ENCODE results near the gene TCTA.

The TCTA gene

DNA sequence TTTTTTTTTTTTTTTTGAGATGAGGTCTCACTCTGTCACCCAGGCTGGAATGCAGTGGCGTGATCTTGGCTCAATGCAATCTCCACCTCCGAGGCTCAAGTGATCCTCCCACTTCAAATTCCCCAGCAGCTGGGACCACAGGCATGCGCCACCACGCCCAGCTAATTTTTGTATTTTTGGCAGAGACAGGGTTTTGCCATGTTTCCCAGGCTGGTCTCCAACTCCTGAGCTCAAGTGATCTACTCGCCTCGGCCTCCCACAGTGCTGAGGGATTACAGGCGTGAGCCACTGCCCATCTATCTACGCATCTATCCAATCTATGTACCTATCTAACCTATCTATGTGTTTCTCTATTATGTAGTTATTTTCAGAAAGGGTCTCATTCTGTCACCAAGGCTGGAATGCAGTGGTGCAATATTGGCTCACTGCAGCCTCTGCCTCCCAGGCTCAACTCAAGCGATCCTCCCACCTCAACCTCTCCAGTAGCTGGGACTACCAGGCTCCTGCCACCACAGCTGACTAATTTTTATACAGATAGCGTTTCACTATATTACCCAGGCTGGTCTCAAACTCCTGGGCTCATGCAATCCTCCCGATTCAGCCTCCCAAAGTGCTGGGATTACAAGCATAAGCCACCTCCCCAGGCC is 33.9 kb upstream of the TCTA start:
- peaks cover 14 to 26% of the 10 kb centered on the region in 2 experiments; a peak in 2 of 3 replicates for H3K36me3 ChIP-seq (ENCODE audit: control insufficient read depth in 2 of 2, insufficient read depth in 1 of 2, low read length in 2 of 2)
- ChIA-PET CTCF (no interaction called here), POLR2A (no interaction called here)
- TF ChIP-seq ZNF354C (tag by site-specific recombination; IDR thresholded peaks at IDR 0.05; ENCODE audit: borderline replicate concordance, low read depth): no peak
- TF ChIP-seq ZNF785 (tag by site-specific recombination; IDR thresholded peaks at IDR 0.05): no peak
- no peak for TF ChIP-seq ZNF221 (tag by site-specific recombination; IDR thresholded peaks at IDR 0.05; ENCODE audit: borderline replicate concordance)
- no peak for TF ChIP-seq ZNF791 (tag by site-specific recombination; IDR thresholded peaks at IDR 0.05)
- TF ChIP-seq, protein P1, sequence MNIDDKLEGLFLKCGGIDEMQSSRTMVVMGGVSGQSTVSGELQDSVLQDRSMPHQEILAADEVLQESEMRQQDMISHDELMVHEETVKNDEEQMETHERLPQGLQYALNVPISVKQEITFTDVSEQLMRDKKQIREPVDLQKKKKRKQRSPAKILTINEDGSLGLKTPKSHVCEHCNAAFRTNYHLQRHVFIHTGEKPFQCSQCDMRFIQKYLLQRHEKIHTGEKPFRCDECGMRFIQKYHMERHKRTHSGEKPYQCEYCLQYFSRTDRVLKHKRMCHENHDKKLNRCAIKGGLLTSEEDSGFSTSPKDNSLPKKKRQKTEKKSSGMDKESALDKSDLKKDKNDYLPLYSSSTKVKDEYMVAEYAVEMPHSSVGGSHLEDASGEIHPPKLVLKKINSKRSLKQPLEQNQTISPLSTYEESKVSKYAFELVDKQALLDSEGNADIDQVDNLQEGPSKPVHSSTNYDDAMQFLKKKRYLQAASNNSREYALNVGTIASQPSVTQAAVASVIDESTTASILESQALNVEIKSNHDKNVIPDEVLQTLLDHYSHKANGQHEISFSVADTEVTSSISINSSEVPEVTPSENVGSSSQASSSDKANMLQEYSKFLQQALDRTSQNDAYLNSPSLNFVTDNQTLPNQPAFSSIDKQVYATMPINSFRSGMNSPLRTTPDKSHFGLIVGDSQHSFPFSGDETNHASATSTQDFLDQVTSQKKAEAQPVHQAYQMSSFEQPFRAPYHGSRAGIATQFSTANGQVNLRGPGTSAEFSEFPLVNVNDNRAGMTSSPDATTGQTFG (tag by site-specific recombination; IDR thresholded peaks at IDR 0.05; ENCODE audit: borderline replicate concordance): no peak
- TF ChIP-seq, protein P2, sequence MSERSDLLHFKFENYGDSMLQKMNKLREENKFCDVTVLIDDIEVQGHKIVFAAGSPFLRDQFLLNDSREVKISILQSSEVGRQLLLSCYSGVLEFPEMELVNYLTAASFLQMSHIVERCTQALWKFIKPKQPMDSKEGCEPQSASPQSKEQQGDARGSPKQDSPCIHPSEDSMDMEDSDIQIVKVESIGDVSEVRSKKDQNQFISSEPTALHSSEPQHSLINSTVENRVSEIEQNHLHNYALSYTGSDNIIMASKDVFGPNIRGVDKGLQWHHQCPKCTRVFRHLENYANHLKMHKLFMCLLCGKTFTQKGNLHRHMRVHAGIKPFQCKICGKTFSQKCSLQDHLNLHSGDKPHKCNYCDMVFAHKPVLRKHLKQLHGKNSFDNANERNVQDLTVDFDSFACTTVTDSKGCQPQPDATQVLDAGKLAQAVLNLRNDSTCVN (tag by site-specific recombination; optimal IDR thresholded peaks at IDR 0.05): no peak
- TF ChIP-seq ZNF514 (tag by site-specific recombination; IDR thresholded peaks at IDR 0.05): no peak
- TF ChIP-seq, protein P3, sequence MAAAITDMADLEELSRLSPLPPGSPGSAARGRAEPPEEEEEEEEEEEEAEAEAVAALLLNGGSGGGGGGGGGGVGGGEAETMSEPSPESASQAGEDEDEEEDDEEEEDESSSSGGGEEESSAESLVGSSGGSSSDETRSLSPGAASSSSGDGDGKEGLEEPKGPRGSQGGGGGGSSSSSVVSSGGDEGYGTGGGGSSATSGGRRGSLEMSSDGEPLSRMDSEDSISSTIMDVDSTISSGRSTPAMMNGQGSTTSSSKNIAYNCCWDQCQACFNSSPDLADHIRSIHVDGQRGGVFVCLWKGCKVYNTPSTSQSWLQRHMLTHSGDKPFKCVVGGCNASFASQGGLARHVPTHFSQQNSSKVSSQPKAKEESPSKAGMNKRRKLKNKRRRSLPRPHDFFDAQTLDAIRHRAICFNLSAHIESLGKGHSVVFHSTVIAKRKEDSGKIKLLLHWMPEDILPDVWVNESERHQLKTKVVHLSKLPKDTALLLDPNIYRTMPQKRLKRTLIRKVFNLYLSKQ (tag by site-specific recombination; IDR thresholded peaks at IDR 0.05; ENCODE audit: borderline replicate concordance): no peak
- no peak for TF ChIP-seq ZBTB48 (tag by site-specific recombination; IDR thresholded peaks at IDR 0.05)
- TF ChIP-seq ZNF76 (tag by site-specific recombination; IDR thresholded peaks at IDR 0.05; ENCODE audit: borderline replicate concordance, low read depth): no peak
- no peak for TF ChIP-seq ZNF391 (tag by site-specific recombination; IDR thresholded peaks at IDR 0.05; ENCODE audit: borderline replicate concordance, low read depth)
- TF ChIP-seq, protein P4, sequence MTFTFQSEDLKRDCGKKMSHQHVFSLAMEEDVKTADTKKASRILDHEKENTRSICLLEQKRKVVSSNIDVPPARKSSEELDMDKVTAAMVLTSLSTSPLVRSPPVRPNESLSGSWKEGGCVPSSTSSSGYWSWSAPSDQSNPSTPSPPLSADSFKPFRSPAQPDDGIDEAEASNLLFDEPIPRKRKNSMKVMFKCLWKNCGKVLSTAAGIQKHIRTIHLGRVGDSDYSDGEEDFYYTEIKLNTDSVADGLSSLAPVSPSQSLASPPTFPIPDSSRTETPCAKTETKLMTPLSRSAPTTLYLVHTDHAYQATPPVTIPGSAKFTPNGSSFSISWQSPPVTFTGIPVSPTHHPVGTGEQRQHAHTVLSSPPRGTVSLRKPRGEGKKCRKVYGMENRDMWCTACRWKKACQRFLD (tag by site-specific recombination; IDR thresholded peaks at IDR 0.05): no peak
- TF ChIP-seq ZNF768 (tag by site-specific recombination; IDR thresholded peaks at IDR 0.05): no peak
- TF ChIP-seq HOXA7 (CRISPR knock-in tag; IDR thresholded peaks at IDR 0.05; ENCODE audit: borderline replicate concordance): no peak
- TF ChIP-seq SETDB1 (IDR thresholded peaks at IDR 0.05; ENCODE audit: insufficient read length, low read length): no peak
- TF ChIP-seq, protein P5, sequence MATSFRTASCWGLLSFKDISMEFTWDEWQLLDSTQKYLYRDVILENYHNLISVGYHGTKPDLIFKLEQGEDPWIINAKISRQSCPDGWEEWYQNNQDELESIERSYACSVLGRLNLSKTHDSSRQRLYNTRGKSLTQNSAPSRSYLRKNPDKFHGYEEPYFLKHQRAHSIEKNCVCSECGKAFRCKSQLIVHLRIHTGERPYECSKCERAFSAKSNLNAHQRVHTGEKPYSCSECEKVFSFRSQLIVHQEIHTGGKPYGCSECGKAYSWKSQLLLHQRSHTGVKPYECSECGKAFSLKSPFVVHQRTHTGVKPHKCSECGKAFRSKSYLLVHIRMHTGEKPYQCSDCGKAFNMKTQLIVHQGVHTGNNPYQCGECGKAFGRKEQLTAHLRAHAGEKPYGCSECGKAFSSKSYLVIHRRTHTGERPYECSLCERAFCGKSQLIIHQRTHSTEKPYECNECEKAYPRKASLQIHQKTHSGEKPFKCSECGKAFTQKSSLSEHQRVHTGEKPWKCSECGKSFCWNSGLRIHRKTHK (tag by site-specific recombination; IDR thresholded peaks at IDR 0.05): no peak
- TF ChIP-seq ZNF660 (tag by site-specific recombination; IDR thresholded peaks at IDR 0.05): no peak
- TF ChIP-seq MEIS1 (CRISPR knock-in tag; IDR thresholded peaks at IDR 0.05; ENCODE audit: borderline replicate concordance): no peak
- TF ChIP-seq ZBTB8A (tag by site-specific recombination; IDR thresholded peaks at IDR 0.05): no peak
- H3K4me1 ChIP-seq (ENCODE audit: control insufficient read depth, insufficient read depth, low read length): no peaks in the 10 kb centered on the region
- no peak overlapping the region for H3K27ac ChIP-seq (ENCODE audit: extremely low read depth, low read depth, low read length)
- no peak overlapping the region for H3K4me3 ChIP-seq (ENCODE audit: low read depth, low read length)
- H3K9me3 ChIP-seq (ENCODE audit: control insufficient read depth, insufficient read depth, low read depth, low read length): no peaks in the 10 kb centered on the region

Measured in HEK293 (cell line).